NAMALWA (cell line): ENCODE data around the gene ADAMTS14.
"Not testable (repeated sequence)": the region's sequence is repeated elsewhere in the genome, so short reads cannot be mapped to it uniquely, and the experiment has no call there.

Experiments used
- DNase-seq: peaks from one replicate; pipeline ENCODE4 v3.0.0-alpha.2; 2015; ENCODE audit warnings: low spot score

Gene ADAMTS14

DNA sequence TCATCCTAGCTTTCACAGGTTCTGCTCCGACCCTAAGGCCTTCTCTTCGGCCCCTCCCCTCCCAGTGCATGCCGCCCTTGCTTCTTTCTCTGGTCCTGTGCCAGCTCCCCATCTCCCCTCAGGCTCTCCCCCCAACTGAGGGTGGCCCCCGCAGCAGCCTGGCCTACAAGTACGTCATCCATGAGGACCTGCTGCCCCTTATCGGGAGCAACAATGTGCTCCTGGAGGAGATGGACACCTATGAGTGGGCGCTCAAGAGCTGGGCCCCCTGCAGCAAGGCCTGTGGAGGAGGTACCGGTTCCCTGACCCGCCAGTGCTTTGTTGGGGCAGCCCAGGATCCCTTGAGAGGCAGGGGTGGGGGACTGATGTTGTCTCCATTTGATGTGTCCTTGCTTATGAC lies 79.0 kb downstream of the ADAMTS14 start:
- no peak for DNase-seq

DNA sequence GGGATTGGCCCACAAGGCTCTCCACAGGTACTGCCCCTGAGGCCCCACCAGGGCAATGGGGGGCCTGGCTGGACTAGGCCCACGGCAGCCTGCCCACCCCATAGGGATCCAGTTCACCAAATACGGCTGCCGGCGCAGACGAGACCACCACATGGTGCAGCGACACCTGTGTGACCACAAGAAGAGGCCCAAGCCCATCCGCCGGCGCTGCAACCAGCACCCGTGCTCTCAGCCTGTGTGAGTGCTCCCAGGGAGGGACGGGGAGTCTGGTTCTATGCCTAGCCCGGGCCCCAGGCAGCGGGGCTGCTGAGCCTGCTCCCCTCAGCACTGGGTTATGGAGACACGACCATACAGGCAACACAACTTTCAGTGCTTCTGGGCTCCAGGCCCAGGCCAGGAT lies 79.7 kb downstream of the ADAMTS14 start:
- DNase-seq = no peak

DNA sequence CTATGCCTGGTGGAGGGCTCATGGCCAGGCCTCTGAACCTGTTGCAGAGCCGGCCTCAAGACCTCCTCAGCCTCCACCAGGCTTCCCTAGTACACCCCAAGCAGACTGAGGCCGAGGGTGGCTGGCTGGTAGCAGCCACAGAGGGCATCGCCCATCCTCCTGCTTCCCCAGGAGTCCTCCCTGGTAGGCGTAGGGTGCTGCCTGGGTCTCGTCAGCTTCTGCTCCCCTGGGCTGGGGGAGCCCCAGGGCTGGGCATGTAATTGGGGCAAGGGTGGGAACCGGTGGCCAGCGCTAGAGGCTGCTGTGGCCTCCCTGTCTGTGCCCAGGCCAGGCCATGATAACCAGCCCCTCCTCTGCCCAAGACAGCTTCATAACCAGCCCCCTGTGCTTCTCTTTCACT lies 80.3 kb downstream of the ADAMTS14 start:
- no peak for DNase-seq

DNA sequence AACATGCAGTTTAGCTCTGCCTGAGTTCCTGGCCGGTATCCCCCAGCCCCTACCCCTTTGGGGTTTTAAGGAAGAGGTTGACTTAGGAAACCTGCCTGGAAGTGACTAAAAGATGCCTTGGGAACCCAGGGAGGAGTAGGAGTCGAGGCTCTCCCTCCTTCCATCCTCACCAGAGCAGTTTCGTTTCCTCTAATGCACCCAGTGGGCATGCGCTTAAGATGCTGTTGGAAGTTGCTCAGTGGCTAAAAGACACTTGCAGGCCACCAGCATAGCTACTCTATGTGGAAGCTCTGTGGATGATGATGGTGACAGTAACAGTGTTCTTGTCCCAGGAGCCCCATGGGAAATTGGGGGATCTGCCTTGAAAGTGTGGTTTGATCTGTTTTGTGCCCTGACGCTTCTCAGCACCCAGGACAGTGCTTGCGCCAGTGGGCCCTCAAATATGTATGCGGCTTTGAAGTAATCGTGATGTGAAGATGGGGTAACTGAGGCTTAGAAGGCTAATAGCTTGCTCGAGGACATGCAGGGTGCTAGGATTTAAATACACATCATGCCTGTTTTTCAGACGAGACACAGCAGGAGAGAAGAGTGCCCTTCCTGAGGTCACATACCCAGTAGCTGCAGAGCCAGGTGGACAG lies 80.8 kb downstream of the ADAMTS14 start:
- no peak for DNase-seq

DNA sequence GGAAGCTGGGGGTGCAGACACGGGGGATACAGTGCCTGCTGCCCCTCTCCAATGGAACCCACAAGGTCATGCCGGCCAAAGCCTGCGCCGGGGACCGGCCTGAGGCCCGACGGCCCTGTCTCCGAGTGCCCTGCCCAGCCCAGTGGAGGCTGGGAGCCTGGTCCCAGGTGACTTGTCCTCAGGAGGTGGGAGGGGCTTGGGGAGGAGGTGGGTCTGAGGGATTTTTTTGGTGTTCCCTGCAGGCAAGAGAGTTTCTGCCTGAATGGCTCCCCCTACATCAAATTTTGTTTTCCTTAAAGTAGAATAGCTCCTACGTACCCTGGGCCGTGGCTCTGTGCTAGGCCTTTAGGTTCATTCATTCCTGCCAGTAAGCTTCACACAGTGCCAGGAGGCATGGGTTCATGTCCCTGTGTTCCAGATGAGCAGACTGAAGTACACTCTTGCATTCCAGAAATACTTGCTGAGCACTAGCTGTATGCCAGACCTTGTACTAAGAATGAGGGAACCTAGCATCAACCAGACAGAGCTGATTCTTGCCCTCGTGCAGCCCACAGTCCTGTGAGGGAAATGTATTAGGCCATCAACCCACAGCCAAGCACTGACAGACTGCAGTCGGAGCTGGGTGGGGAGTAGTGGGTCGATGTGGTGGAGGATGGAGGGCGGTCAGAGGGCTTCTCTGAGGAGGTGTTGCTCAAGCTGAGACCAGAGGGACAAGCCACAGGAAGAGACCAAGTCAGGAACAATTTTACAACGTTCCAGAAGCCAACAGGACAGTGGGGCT lies 81.7 kb downstream of the ADAMTS14 start:
- DNase-seq = no peak

DNA sequence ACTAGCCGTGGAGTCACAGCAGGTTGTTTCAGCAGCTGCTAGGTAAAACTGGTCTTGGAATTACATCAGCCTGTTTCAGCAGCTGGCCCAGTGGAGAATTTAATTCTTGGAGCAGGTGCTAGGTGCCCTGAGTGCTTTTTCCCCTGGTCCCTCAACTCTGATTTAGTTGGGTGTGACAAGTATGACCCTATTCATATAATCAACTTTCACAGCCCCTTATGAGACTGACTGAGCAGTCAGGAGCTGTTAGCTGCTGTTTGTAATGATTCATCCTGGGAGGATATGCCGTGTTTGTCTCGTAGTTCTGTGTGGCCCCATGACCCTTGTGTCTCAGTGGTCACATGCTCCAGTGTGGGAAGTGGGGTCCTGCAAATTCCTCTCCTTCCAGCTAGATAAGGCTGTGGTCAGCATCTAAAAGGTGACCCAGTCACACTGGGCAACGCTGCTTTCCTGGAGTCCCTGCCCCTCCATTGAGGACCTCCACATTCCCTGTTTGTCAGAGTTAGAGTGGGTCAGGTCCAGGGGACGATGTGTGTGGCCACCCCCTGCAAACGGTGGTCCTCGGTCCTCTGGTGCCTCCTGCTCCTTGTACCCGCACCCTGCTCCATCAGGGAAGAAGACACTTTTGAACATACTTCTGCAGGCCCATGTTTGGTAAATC lies 84.5 kb downstream of the ADAMTS14 start:
- no peak for DNase-seq

DNA sequence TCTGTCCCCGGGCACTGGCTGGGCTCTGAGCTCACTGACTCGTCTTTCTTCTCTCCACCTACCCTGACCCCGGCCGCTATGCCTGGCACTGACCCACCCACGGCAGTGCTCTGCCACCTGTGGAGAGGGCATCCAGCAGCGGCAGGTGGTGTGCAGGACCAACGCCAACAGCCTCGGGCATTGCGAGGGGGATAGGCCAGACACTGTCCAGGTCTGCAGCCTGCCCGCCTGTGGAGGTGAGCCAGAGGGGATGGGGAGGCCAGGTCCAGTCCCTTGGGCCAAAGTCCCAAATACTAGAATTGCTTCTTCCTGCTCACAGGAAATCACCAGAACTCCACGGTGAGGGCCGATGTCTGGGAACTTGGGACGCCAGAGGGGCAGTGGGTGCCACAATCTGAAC lies 85.5 kb downstream of the ADAMTS14 start:
- no peak for DNase-seq

DNA sequence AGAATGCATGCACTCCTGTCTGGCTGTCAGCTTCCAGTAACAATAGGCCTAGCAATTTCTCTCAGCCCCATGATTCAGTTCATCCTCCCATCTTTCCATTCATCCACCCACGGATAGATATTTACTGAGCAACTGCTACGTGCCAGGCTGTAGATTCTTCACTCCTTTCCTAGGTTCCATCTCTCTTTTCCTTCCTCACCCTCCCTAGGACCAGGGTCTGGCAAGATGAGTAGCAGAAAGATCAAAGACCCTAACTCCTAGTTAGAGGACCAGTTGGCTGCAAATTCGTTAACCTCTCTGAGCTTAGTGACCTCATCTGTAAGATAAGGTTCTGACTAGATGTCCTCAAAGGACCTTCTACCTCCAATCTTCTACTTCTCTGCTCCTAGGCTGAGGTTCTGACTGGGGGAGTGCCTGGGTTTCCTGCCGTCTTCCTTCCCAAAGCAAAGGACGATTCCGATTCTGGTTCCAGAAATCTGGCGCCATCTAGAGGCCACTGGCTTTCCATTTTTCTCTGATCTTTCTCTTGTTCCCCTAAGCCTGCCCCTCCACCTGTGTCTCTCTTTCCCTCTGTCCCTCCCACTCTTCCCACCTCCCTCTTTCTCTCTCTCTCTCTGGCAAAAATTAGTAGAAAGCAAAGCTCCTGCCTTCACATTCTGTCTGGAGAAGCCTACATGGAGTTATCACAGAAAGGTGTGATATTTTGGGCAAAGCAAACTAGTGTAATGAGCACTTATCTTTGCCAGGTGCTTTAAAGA lies 86.6 kb downstream of the ADAMTS14 start:
- peak; percentile 46 for DNase-seq

DNA sequence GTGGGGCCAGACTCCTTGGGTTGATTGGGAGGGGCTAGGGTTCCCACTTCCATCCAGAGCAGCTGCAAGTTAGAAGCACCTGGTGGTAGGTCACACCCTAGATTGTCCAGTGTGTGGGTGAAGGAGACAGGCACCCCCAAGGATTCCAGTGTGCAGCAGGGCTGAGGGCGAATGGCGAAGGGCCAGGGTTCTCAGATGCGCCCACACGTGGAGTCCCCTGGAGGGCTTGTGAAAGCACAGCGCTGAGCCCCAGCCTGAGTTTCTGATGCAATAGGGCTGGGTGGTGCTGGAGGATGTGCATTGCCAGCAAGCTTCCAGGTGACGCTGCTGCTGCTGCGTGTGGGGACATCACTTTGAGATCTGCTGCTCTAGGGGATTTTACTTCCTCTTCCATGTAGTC lies 87.5 kb downstream of the ADAMTS14 start:
- peak; percentile 27 for DNase-seq

DNA sequence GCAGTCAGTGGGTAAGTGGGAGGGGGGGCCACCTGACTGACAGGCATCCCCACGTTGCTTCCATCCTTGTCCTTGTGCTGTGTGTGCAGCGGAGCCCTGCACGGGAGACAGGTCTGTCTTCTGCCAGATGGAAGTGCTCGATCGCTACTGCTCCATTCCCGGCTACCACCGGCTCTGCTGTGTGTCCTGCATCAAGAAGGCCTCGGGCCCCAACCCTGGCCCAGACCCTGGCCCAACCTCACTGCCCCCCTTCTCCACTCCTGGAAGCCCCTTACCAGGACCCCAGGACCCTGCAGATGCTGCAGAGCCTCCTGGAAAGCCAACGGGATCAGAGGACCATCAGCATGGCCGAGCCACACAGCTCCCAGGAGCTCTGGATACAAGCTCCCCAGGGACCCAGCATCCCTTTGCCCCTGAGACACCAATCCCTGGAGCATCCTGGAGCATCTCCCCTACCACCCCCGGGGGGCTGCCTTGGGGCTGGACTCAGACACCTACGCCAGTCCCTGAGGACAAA lies 88.0 kb downstream of the ADAMTS14 start:
- DNase-seq = no peak

DNA sequence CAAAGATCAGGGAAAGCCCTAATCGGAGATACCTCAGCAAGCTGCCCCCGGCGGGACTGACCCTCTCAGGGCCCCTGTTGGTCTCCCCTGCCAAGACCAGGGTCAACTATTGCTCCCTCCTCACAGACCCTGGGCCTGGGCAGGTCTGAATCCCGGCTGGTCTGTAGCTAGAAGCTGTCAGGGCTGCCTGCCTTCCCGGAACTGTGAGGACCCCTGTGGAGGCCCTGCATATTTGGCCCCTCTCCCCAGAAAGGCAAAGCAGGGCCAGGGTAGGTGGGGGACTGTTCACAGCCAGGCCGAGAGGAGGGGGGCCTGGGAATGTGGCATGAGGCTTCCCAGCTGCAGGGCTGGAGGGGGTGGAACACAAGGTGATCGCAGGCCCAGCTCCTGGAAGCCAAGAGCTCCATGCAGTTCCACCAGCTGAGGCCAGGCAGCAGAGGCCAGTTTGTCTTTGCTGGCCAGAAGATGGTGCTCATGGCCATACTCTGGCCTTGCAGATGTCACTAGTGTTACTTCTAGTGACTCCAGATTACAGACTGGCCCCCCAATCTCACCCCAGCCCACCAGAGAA lies 88.8 kb downstream of the ADAMTS14 start:
- DNase-seq = no peak

DNA sequence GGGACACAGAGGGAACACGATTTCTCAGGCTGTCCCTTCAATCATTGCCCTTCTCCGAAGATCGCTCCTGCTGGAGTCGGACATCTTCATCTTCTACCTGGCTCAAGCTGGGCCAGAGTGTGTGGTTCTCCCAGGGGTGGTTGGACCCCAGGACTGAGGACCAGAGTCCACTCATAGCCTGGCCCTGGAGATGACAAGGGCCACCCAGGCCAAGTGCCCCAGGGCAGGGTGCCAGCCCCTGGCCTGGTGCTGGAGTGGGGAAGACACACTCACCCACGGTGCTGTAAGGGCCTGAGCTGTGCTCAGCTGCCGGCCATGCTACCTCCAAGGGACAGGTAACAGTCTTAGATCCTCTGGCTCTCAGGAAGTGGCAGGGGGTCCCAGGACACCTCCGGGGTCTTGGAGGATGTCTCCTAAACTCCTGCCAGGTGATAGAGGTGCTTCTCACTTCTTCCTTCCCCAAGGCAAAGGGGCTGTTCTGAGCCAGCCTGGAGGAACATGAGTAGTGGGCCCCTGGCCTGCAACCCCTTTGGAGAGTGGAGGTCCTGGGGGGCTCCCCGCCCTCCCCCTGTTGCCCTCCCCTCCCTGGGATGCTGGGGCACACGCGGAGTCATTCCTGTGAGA lies 89.5 kb downstream of the ADAMTS14 start:
- no peak for DNase-seq

DNA sequence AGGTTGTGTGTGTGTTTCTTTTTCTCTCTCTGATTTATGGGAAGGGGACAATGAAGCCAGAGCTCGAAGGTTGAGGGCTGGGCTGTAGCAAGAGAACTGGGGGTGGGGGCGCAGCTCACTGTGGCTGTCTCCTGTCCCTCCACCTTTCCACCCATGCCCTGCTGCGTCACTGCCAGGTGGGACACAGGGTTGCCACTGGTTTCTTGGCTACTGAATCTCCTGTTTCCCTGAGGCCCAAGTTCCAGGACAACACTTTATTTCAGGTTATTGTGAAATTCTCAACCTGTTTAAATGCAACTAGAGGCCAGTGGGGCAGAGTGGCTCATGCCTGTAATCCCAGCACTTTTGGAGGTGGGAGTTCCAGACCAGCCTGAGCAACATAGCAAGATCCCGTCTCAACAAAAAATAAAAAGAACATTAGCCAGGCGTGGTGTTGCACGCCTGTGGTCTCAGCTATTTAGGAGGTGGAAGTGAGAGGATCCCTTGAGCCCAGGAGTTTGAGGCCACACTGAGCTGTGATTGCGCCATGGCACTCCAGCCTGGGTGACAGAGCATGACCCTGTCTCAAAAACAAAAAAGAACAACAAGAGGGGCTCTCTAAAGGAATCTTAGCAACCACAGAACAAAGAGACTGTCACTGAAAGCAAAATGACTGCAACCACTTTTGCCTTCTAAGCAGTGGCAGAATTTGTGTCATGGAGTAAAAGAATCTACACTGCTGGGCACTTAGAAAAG lies 90.3 kb downstream of the ADAMTS14 start:
- no peak for DNase-seq

DNA sequence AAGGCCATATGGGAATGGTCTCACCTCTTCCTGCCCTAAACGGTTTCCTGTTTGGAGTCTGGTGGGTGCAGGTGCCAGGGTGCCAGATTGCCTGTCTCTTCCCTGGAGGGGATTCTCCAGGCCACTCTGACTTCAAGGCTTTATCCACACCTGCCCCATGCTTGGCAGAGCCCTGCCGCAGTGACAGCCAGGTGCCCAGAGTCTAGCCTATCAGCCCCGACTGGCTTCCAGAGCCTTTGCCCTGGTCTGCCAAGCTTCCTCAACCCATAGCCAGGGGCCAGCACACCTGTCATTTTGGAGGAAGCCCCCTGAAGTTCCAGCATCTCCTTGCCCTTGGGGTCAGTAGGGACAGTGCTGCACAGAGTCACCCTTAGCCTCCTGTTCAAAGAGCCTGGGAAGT lies 91.3 kb downstream of the ADAMTS14 start:
- DNase-seq = no peak

DNA sequence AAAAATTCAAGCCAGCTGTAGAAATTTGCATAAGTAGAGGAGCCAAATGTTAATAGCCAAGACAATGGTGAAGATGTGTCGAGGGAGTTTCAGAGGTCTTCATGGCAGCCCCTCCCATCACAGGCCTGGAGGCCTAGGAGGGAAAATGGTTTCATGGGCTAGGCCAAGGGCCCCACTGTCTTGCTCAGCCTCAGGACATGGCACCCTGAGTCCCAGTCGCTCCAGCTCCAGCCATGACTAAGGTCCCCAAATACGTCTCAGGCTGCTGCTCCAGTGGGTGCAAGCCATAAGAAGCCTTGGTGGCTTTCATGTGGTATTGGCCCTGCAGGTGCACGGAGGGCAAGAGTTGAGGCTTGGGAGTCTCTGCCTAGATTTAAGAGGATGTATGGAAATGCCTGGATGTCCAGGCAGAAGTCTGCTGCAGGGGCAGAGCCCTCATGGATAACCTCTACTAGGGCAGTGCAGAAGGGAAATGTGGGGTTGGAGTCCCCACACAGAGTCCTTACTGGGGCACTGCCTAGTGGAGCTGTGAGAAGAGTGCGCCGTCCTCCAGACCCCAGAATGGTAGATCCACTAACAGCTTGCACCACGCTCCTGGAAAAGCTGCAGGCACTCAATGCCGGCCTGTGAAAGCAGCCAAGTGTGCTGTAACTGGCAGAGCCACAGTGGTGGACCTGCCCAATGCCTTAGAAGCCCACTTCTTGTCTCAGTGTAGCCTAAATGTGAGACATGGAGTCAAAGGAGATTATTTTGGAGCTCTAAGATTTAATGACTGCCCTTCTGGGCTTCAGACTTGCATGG lies 93.7 kb downstream of the ADAMTS14 start:
- DNase-seq = no peak

DNA sequence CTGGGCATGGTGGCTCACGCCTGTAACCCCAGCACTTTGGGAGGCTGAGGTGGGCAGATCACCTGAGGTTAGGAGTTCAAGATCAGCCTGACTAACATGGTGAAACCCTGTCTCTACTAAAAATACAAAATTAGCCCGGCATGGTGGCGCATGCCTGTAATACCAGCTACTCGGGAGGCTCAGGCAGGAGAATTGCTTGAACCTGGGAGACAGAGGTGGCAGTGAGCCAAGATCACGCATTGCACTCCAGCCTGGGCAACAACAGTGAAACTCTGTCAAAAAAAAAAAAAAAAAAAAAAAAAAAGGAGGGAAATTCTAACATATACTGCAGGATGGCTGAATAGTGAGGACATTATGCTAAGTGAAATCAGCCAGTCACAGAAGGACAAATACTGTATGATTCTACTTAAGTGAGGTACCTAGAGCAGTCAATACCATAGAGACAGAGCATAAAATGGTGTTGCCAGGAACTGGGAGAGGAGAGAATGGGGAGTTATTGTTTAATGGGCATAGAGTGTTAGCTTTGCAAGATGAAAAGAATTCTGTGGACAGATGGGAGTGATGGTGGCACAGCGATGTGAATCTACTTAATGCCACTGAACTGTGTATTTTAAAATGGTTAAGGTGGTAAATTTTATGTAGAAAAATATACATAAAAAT lies 95.8 kb downstream of the ADAMTS14 start:
- not testable (repeated sequence) for DNase-seq

DNA sequence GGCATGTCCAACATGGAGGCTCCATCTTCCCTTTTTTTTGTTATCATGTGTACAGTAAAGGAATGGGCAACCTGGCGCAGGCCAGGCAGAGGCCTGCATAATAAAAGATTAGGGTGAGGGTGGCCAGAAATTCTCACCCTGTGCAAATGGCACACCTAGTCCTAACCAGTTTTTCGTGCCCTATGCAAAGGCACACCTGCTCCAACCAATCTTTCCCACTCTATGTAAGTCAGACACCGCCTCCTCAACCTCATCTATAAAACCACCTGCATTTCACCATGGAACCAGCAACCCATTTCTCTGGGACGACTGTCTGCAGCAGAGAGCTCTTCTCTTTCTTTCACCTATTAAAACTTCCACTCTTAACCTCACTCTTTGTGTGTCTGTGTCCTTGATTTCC lies 96.8 kb downstream of the ADAMTS14 start:
- DNase-seq = no peak

DNA sequence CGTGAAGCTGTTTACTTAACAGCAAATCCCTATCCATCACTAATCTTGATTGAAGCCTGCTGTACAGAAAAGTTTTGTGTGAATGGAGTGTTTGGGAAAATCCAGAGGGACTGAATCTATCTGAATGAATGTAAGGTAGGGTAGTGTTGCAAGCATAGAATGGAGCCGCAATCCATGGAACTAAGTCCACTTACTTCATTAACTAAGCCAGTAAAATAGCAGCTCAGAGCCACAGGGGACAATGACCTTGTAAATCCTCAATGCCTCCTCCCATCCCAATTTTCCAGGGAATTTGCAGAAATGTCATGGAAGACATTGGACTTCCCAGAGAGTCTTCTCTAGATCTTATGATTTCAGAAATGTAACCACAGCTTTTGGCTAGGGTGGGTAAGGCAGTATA lies 97.7 kb downstream of the ADAMTS14 start:
- DNase-seq = no peak

DNA sequence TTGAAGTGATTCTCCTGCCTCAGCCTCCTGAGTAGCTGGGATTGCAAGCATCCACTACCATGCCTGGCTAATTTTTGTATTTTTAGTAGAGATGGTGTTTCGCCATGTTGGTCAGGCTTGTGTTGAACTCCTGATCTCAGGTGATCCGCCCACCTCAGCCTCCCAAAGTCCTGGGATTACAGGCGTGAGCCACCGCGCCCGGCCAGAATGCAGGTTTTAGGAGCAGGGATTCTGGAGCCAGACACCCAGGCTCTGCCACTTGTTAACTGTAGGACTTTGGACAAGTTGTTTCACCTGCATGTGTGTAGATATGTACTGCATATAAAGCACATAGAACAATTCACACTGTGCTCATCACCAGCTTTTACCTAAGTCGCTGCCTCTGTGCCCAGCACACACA lies 98.2 kb downstream of the ADAMTS14 start:
- not testable (repeated sequence) for DNase-seq
